DND-41 (cell line): ENCODE measurements around the gene CDKN1B.

Source experiments
- CTCF ChIP-seq: IDR thresholded peaks from 2 replicates; pipeline ENCODE4 v1.5.1; 2012; ENCODE audit warnings: borderline replicate concordance, low read length, moderate library complexity, mild to moderate bottlenecking; ENCODE audit not compliant: poor library complexity, severe bottlenecking; ENCODE audit errors: extremely low read depth
- EZH2 ChIP-seq: IDR thresholded peaks from 3 replicates; pipeline ENCODE4 v1.6.1; 2012; ENCODE audit warnings: borderline replicate concordance, low read depth, mild to moderate bottlenecking, moderate library complexity, low read length, inconsistent platforms; ENCODE audit not compliant: severe bottlenecking

- TF ChIP-seq CTCF (no peak), EZH2 (no peak)
These were observed 24.0 kb upstream of the CDKN1B start for GRCh38 chr12:12693111-12693671.
